MM.1S (cell line): ENCODE data around the gene FXYD4.

Source experiments
- CTCF ChIP-seq: fragments of 300-600 bp; sonication (generic); IDR thresholded peaks from 2 replicates; pipeline ENCODE4 v1.5.1; 2016; ENCODE audit warnings: antibody characterized with exemption, low read length, mixed read lengths
- EZH2phosphoT487 ChIP-seq: fragments of 300-600 bp; sonication (generic); IDR thresholded peaks from 2 replicates; pipeline ENCODE4 v1.6.1; 2018; ENCODE audit warnings: antibody characterized with exemption, low read length

DNA sequence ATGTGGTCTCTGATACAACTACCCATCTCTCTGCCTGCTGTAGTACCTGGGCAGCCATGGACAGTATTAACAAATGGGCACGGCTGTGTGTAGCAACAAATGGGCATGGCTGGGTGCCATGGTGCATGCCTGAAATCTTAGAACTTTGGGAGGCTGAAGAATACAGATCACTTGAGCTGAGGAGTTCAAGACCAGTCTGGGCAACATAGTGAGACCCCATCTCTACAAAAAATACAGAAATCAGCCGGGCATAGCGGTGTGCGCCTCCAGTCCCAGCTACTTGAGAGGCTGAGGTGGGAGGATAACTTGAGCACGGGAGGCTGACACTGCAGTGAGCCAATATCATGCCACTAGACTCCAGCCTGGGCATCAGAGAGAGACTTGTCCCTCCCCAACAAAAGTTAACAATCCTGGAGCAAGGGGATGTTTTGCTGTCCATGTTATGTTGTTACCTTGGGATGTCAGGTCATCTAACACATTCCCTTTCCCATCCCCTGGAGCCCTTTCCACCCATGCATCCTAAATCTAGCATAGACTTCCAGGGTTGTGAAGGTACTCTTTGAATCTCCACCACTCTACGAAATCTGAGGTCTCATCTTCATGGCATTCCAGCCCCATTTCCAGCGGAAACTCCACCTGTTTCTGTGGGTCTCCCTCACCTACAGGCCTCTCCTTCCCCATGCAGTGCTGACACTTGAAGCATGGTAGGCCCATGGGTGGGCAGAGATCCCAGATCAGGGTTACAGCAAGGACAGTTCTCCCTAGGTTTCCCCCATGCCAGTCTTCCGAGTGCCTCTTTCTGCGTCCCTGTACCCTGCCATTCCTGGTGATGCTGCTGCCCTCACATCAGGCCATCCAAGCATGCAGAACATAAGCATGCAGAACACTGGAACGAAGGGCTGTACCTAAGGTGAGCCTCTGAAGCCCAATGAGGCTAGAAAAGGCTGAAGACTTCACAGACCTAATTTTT lies 13.1 kb downstream of the FXYD4 start:
- TF ChIP-seq CTCF (no peak), EZH2phosphoT487 (no peak)
